ENCODE data around the gene MXRA8. TPM values are rescaled to one million over a fixed set of nuclear protein-coding genes. Genes with fewer than 3 reads are reported as not detected.

The MXRA8 gene
- total and polyA plus RNA-seq, 9 of the 15 experiments (the other 6 are each of a cell fraction or from before 2014, with no cell fraction given) = 0.66 to 11.3 (median 6.3) TPM

- TF ChIP-seq ZNF407 (IDR thresholded peaks at IDR 0.05; ENCODE audit: low read depth) (no peak), MLLT1 (IDR thresholded peaks at IDR 0.05) (no peak), ZNF23 (CRISPR knock-in tag; IDR thresholded peaks at IDR 0.05) (no peak), ATF2 (CRISPR knock-in tag; IDR thresholded peaks at IDR 0.05) (0 out of 2 replicates have a peak, but pooled peaks have one; percentile 40), SAFB (IDR thresholded peaks at IDR 0.05; ENCODE audit: borderline replicate concordance, low read depth, low read length) (no peak), POLR2A (conservative IDR thresholded peaks at IDR 0.05) (peak; percentile 60; the same call in 1 of the 2 replicates), HOXB6 (CRISPR knock-in tag; IDR thresholded peaks at IDR 0.05; ENCODE audit: borderline replicate concordance) (no peak), FOXO4 (CRISPR knock-in tag; IDR thresholded peaks at IDR 0.05) (no peak), ZNF143 (CRISPR knock-in tag; IDR thresholded peaks at IDR 0.05) (peak; percentile 49; the same call in 1 of the 2 replicates), THAP12 (CRISPR knock-in tag; IDR thresholded peaks at IDR 0.05) (peak; percentile 10; the same call in 1 of the 2 replicates), OTX1 (CRISPR knock-in tag; IDR thresholded peaks at IDR 0.05) (no peak)
Measured at GRCh38 chr1:1329304-1330210, 28.8 kb downstream of the MXRA8 start (continued).
